Measurements from ENCODE around the gene GOLGA6D. TPM values are rescaled to one million over a fixed set of nuclear protein-coding genes. Genes with fewer than 3 reads are reported as not detected.

GOLGA6D gene
- total RNA-seq = 0.17 TPM in 1 of 2 replicates, not detected in the other

GRCh38 chr15:75282572-75282971 lies at the start of gene GOLGA6D:
TSS of gene GOLGA6D (plus strand) at chr15:75282835. CDS start at chr15:75282876, 41 bp downstream.

GRCh38 chr15:75258034-75258433 lies 24.6 kb upstream of the GOLGA6D start, which contains the start of gene GOLGA6C:
TSS of gene GOLGA6C (plus strand) at chr15:75258334. CDS start at chr15:75258599, 265 bp downstream.

GRCh38 chr15:75335705-75336355 lies 53.2 kb downstream of the GOLGA6D start, which contains the start of gene COMMD4:
TSS of gene COMMD4 (plus strand) at chr15:75336063. CDS start at chr15:75336090, 27 bp downstream.

Other genes starting within 250 kb of the GOLGA6D start
- 3.8 and 4.8 TPM in 2 replicates for gene C15orf39, start 81.0 kb upstream of the GOLGA6D start, total RNA-seq
- gene GOLGA6C, start 24.5 kb upstream of the GOLGA6D start, total RNA-seq = 0.15 TPM in 1 of 2 replicates, not detected in the other
- 67.8 and 141 TPM in 2 replicates for gene COMMD4, start 53.2 kb downstream of the GOLGA6D start, total RNA-seq
- gene NEIL1, start 64.2 kb downstream of the GOLGA6D start, total RNA-seq = 9.6 and 12.9 TPM in 2 replicates
- gene MAN2C1, start 85.8 kb downstream of the GOLGA6D start, total RNA-seq = 156 and 175 TPM in 2 replicates
- 24.6 and 37.5 TPM in 2 replicates for gene SIN3A, start 168.9 kb downstream of the GOLGA6D start, total RNA-seq

Measured in smooth muscle cell of trachea (primary cell).